ENCODE data around the gene RAB12. TPM values are rescaled to one million over a fixed set of nuclear protein-coding genes. Genes with fewer than 3 reads are reported as not detected.
"Not testable (repeated sequence)": the region's sequence is repeated elsewhere in the genome, so short reads cannot be mapped to it uniquely, and the experiment has no call there.

RAB12 gene
- polyA plus RNA-seq, 1 donor from 2014 or later, result 102 TPM

DNA sequence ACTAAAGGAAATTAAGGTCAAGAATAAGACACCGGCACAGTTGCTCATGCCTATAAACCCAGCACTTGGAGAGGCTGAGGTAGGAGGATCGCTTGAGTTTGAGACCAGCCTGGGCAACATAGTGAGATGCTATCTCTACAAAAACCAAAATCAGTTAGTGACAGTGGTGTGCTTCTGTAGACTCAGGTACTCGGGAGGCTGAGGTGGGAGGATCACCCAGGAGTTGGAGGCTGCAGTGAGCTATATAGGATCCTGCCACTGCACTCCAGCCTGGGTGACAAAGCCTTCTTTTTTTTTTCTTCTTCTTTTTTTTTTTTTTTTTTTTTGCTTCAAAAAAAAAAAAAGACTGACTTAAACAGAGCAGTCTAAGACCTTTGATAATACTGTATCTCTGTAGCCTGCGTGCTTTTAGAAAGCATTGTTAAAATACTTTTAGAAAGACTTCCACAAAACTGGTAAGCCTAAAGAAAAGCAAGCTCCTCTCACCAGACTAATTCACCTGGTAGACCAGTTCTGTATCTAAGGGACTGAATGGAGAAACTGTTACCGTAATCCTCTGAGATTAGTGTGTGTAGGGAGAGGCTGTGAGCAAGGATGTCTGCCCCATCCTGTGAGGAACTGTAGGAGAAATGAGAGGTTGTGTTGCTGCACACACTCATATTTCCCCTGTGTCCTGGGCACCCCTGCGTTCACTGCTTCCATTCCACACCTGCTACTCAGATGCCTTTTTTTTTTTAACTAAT, 10.8 kb downstream of the RAB12 start:
- Histone ChIP-seq H3K9me3 (ENCODE audit: low read length) (no peaks in the 10 kb centered on the region), H4K20me1 (ENCODE audit: insufficient read depth) (no peaks in the 10 kb centered on the region), H3K9me2 (ENCODE audit: insufficient read depth, low read length) (no peaks in the 10 kb centered on the region), H3K4me3 (ENCODE audit: low read length) (no peak overlapping the region), H3F3A (ENCODE audit: insufficient read depth, low read length, poor library complexity, severe bottlenecking) (no peaks in the 10 kb centered on the region), H3K4me2 (ENCODE audit: low read length) (no peak overlapping the region), H3K27me3 (ENCODE audit: insufficient read depth, low read depth, low read length) (no peaks in the 10 kb centered on the region), H3K9ac (ENCODE audit: low read length) (no peak overlapping the region), H2AFZ (ENCODE audit: low read depth, low read length) (no peak overlapping the region), H3K36me3 (ENCODE audit: insufficient read depth, low read length) (peaks cover 1% of the 10 kb centered on the region), H3K27ac (ENCODE audit: low read length) (no peak overlapping the region), H3K79me2 (replicated peaks; ENCODE audit: insufficient read depth, low read length) (peaks cover 46% of the 10 kb centered on the region)
- TF ChIP-seq POLR2AphosphoS5 (IDR thresholded peaks at IDR 0.05) (no peak), EZH2 (IDR thresholded peaks at IDR 0.05; ENCODE audit: borderline replicate concordance, insufficient read depth, low read length, poor library complexity, severe bottlenecking) (no peak), TAF1 (IDR thresholded peaks at IDR 0.05; ENCODE audit: low read depth) (no peak), MXI1 (conservative IDR thresholded peaks at IDR 0.05; ENCODE audit: poor library complexity, severe bottlenecking) (no peak), SMC3 (conservative IDR thresholded peaks at IDR 0.05; ENCODE audit: poor library complexity) (no peak), EP300 (conservative IDR thresholded peaks at IDR 0.05; ENCODE audit: poor library complexity, severe bottlenecking) (no peak), RAD21 (conservative IDR thresholded peaks at IDR 0.05) (no peak)
- TF ChIP-seq, protein P1, sequence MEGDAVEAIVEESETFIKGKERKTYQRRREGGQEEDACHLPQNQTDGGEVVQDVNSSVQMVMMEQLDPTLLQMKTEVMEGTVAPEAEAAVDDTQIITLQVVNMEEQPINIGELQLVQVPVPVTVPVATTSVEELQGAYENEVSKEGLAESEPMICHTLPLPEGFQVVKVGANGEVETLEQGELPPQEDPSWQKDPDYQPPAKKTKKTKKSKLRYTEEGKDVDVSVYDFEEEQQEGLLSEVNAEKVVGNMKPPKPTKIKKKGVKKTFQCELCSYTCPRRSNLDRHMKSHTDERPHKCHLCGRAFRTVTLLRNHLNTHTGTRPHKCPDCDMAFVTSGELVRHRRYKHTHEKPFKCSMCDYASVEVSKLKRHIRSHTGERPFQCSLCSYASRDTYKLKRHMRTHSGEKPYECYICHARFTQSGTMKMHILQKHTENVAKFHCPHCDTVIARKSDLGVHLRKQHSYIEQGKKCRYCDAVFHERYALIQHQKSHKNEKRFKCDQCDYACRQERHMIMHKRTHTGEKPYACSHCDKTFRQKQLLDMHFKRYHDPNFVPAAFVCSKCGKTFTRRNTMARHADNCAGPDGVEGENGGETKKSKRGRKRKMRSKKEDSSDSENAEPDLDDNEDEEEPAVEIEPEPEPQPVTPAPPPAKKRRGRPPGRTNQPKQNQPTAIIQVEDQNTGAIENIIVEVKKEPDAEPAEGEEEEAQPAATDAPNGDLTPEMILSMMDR (IDR thresholded peaks at IDR 0.05; ENCODE audit: poor library complexity, severe bottlenecking), result no peak
- TF ChIP-seq, protein P2, sequence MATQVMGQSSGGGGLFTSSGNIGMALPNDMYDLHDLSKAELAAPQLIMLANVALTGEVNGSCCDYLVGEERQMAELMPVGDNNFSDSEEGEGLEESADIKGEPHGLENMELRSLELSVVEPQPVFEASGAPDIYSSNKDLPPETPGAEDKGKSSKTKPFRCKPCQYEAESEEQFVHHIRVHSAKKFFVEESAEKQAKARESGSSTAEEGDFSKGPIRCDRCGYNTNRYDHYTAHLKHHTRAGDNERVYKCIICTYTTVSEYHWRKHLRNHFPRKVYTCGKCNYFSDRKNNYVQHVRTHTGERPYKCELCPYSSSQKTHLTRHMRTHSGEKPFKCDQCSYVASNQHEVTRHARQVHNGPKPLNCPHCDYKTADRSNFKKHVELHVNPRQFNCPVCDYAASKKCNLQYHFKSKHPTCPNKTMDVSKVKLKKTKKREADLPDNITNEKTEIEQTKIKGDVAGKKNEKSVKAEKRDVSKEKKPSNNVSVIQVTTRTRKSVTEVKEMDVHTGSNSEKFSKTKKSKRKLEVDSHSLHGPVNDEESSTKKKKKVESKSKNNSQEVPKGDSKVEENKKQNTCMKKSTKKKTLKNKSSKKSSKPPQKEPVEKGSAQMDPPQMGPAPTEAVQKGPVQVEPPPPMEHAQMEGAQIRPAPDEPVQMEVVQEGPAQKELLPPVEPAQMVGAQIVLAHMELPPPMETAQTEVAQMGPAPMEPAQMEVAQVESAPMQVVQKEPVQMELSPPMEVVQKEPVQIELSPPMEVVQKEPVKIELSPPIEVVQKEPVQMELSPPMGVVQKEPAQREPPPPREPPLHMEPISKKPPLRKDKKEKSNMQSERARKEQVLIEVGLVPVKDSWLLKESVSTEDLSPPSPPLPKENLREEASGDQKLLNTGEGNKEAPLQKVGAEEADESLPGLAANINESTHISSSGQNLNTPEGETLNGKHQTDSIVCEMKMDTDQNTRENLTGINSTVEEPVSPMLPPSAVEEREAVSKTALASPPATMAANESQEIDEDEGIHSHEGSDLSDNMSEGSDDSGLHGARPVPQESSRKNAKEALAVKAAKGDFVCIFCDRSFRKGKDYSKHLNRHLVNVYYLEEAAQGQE (IDR thresholded peaks at IDR 0.05; ENCODE audit: borderline replicate concordance), result no peak

DNA sequence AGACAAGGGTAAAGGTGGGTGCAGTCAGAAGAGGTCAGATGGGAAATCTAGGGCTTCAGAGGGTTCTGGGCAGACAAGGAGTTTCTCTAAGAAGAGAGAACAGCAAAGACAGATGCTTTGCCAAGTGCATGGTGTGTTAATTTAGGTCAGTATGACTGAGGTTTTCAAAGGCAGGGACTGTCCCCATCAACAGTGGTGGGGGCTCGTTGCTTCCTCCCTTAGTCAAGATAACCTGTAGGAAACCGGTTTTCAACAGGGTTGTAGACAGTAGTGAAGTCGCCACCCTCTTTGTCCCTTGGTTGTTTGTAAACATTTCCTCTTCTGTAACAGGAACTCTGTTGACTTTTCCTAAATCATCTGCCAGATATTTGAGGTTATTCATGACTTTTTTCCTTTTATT, 11.6 kb downstream of the RAB12 start:
- TF ChIP-seq MXI1 (conservative IDR thresholded peaks at IDR 0.05; ENCODE audit: poor library complexity, severe bottlenecking) (no peak), RAD21 (conservative IDR thresholded peaks at IDR 0.05) (no peak)
- TF ChIP-seq, protein P1 (IDR thresholded peaks at IDR 0.05; ENCODE audit: poor library complexity, severe bottlenecking), result no peak
- TF ChIP-seq, protein P2 (IDR thresholded peaks at IDR 0.05; ENCODE audit: borderline replicate concordance), result no peak
- Histone ChIP-seq H3K4me3 (ENCODE audit: low read length) (no peak overlapping the region), H3F3A (ENCODE audit: insufficient read depth, low read length, poor library complexity, severe bottlenecking) (no peaks in the 10 kb centered on the region), H2AFZ (ENCODE audit: low read depth, low read length) (no peak overlapping the region), H3K27ac (ENCODE audit: low read length) (no peak overlapping the region), H3K79me2 (replicated peaks; ENCODE audit: insufficient read depth, low read length) (peaks cover 38% of the 10 kb centered on the region), H3K9ac (ENCODE audit: low read length) (no peak overlapping the region), H3K4me2 (ENCODE audit: low read length) (no peak overlapping the region), H3K27me3 (ENCODE audit: insufficient read depth, low read depth, low read length) (no peaks in the 10 kb centered on the region), H3K9me2 (ENCODE audit: insufficient read depth, low read length) (no peaks in the 10 kb centered on the region), H4K20me1 (ENCODE audit: insufficient read depth) (no peaks in the 10 kb centered on the region), H3K9me3 (ENCODE audit: low read length) (no peaks in the 10 kb centered on the region), H3K36me3 (ENCODE audit: insufficient read depth, low read length) (peaks cover 4% of the 10 kb centered on the region)

DNA sequence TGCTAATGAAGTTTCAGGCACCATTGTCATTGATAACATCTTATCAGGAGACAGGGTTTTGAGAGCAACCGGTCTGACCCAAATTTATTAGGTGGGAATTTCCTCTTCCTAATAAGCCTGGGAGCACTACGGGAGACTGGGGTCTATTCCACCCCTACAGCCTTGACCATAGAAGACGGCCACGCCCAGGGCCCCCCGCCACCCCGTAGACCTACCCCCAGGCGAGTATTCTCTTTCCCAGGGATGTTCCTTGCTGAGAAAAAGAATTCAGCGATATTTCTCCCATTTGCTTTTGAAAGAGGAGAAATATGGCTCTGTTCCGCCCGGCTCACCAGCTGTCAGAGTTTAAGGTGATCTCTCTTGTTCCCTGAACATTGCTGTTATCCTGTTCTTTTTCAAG, 13.4 kb downstream of the RAB12 start:
- H3K9me3 ChIP-seq (ENCODE audit: low read length); H3K4me2 ChIP-seq (ENCODE audit: low read length); H2AFZ ChIP-seq (ENCODE audit: low read depth, low read length); H3K9ac ChIP-seq (ENCODE audit: low read length); H3K27me3 ChIP-seq (ENCODE audit: insufficient read depth, low read depth, low read length); H4K20me1 ChIP-seq (ENCODE audit: insufficient read depth); H3K27ac ChIP-seq (ENCODE audit: low read length); H3K9me2 ChIP-seq (ENCODE audit: insufficient read depth, low read length); H3F3A ChIP-seq (ENCODE audit: insufficient read depth, low read length, poor library complexity, severe bottlenecking); H3K4me3 ChIP-seq (ENCODE audit: low read length); H3K36me3 ChIP-seq (ENCODE audit: insufficient read depth, low read length): not testable (repeated sequence)
- peaks cover 21% of the 10 kb centered on the region for H3K79me2 ChIP-seq (replicated peaks; ENCODE audit: insufficient read depth, low read length)
